ENCODE measurements around the gene RARA.
A peak's percentile ranks its signal among the peaks of the same experiment; 100 is the strongest.

RARA gene

GRCh38 chr17:40404003-40404402 lies 95.0 kb downstream of the RARA start:
- Histone ChIP-seq H3K36me3 (ENCODE audit: control insufficient read depth in 2 of 2, insufficient read depth in 1 of 2, low read length in 2 of 2) (peaks cover 97 to 100% of the 10 kb centered on the region in 2 experiments), H3K4me1 (ENCODE audit: control insufficient read depth, insufficient read depth, low read length) (no peaks in the 10 kb centered on the region), H3K9me3 (ENCODE audit: control insufficient read depth, insufficient read depth, low read depth, low read length) (no peaks in the 10 kb centered on the region), H3K4me3 (ENCODE audit: low read depth, low read length) (no peak overlapping the region), H3K27ac (ENCODE audit: extremely low read depth, low read depth, low read length) (peak overlapping the region; percentile 14; the same call in 1 of the 2 replicates)
- TF ChIP-seq ZNF529 (tag by site-specific recombination; IDR thresholded peaks at IDR 0.05; ENCODE audit: insufficient replicate concordance): no peak
- TF ChIP-seq ZNF184 (tag by site-specific recombination; IDR thresholded peaks at IDR 0.05): no peak
- TF ChIP-seq ZNF48 (tag by site-specific recombination; IDR thresholded peaks at IDR 0.05): no peak
- TF ChIP-seq PRDM2 (tag by site-specific recombination; IDR thresholded peaks at IDR 0.05; ENCODE audit: borderline replicate concordance): no peak
- TF ChIP-seq ZNF138 (tag by site-specific recombination; IDR thresholded peaks at IDR 0.05; ENCODE audit: borderline replicate concordance): no peak
- no peak for TF ChIP-seq ZNF174 (tag by site-specific recombination; IDR thresholded peaks at IDR 0.05)
- TF ChIP-seq ZNF223 (tag by site-specific recombination; IDR thresholded peaks at IDR 0.05): no peak
- TF ChIP-seq PATZ1 (tag by site-specific recombination; IDR thresholded peaks at IDR 0.05): no peak
- ChIA-PET POLR2A (interaction anchor here (1.1 to 1.3 kb wide), 2 partner anchors 11 to 14 kb away, joined by 3 to 4 read pairs; partner anchors contain the start of gene TOP2A), CTCF (interaction anchor here (1.4 to 4.4 kb wide), 2 partner anchors 9 to 130 kb away, joined by 3 to 50 read pairs; no protein-coding TSS in a partner anchor)
